Fibroblast of lung (primary cell): ENCODE results near the gene CHCHD1. TPM values are rescaled to one million over a fixed set of nuclear protein-coding genes. Genes with fewer than 3 reads are reported as not detected.

Source experiments
- DNase-seq, 2 donors: peaks; one replicate each; pipeline versions ENCODE4 v3.0.0 to v3.0.0-alpha.2; 2010; ENCODE audit warnings: low read depth in 2 of 2
- H2AFZ ChIP-seq: 2 replicates; pipeline ENCODE4 v1.5.1; 2012; ENCODE audit warnings: low read length, control low read depth, inconsistent platforms
- H3K27ac ChIP-seq: 2 replicates; pipeline ENCODE4 v1.5.1; 2011; ENCODE audit warnings: low read length, control low read depth; ENCODE audit not compliant: insufficient read depth
- H3K27me3 ChIP-seq: 2 replicates; pipeline ENCODE4 v1.5.1; 2011; ENCODE audit warnings: mild to moderate bottlenecking, low read length; ENCODE audit not compliant: control insufficient read depth, insufficient read depth
- H3K36me3 ChIP-seq: 2 replicates; pipeline ENCODE4 v1.5.1; 2011; ENCODE audit warnings: low read length; ENCODE audit not compliant: control insufficient read depth, insufficient read depth
- H3K4me1 ChIP-seq: 2 replicates; pipeline ENCODE4 v1.5.1; 2011; ENCODE audit warnings: low read length; ENCODE audit not compliant: control insufficient read depth, insufficient read depth; ENCODE audit errors: extremely low read depth
- H3K4me2 ChIP-seq: 2 replicates; pipeline ENCODE4 v1.5.1; 2011; ENCODE audit warnings: low read length, control low read depth; ENCODE audit not compliant: insufficient read depth; ENCODE audit errors: extremely low read depth
- H3K4me3 ChIP-seq, 4 experiments: fragments of 200-600 bp in 1 of 4; sonication (generic) in 1 of 4; replicated peaks in 1 of 4; 2 replicates each; pipeline ENCODE4 v1.5.1; 2011 to 2016; ENCODE audit warnings: low read length in 4 of 4, low read depth in 3 of 4, mild to moderate bottlenecking in 3 of 4, control low read depth in 2 of 4, inconsistent platforms in 1 of 4, mixed read lengths in 1 of 4; ENCODE audit not compliant: insufficient read depth in 1 of 4; ENCODE audit errors: control extremely low read depth in 1 of 4
- H3K79me2 ChIP-seq: 2 replicates; pipeline ENCODE4 v1.5.1; 2012; ENCODE audit warnings: mild to moderate bottlenecking, low read length, inconsistent platforms; ENCODE audit not compliant: control insufficient read depth, insufficient read depth
- H3K9ac ChIP-seq: 2 replicates; pipeline ENCODE4 v1.5.1; 2011; ENCODE audit warnings: mild to moderate bottlenecking, low read length, control low read depth; ENCODE audit not compliant: insufficient read depth
- H3K9me3 ChIP-seq: 2 replicates; pipeline ENCODE4 v1.5.1; 2012; ENCODE audit warnings: low read depth, low read length; ENCODE audit not compliant: control insufficient read depth, insufficient read depth
- H4K20me1 ChIP-seq: 2 replicates; pipeline ENCODE4 v1.5.1; 2011; ENCODE audit warnings: low read length; ENCODE audit not compliant: control insufficient read depth, insufficient read depth; ENCODE audit errors: extremely low read depth
- EZH2 ChIP-seq: IDR thresholded peaks from 2 replicates; pipeline ENCODE4 v1.5.1; 2012; ENCODE audit warnings: low read length, control low read depth, mild to moderate bottlenecking; ENCODE audit errors: missing control alignments
- polyA plus RNA-seq, 2 donors: library from polyadenylated mRNA; depleted of rRNA in 1 of 2; stranded (reverse) in 1 of 2; unstranded in 1 of 2; fragments of >200 nt; gene quantifications; 2 replicates each; pipeline ENCODE4 v1.2.1, GENCODE V29; 2011 to 2012; ENCODE audit warnings: missing spikeins in 1 of 2
- total RNA-seq: library from RNA; depleted of rRNA; stranded (reverse); fragments of >200 nt; gene quantifications from 2 replicates; pipeline ENCODE4 v1.2.1, GENCODE V29; 2014
- TF ChIP-seq, protein P1 (sequence below), 2 donors: IDR thresholded peaks in 1 of 2; conservative IDR thresholded peaks in 1 of 2; 1 replicate in 1 of 2; 2 replicates in 1 of 2; pipeline ENCODE4 v1.5.1; 2011 to 2012; ENCODE audit warnings: low read length in 2 of 2, control low read depth in 1 of 2, inconsistent platforms in 1 of 2, low read depth in 1 of 2, mild to moderate bottlenecking in 1 of 2

Gene CHCHD1
- total and polyA plus RNA-seq, 2 donors (not counting 1 experiment from before 2014, with no cell fraction given): 21.3 to 31.0 TPM

DNA sequence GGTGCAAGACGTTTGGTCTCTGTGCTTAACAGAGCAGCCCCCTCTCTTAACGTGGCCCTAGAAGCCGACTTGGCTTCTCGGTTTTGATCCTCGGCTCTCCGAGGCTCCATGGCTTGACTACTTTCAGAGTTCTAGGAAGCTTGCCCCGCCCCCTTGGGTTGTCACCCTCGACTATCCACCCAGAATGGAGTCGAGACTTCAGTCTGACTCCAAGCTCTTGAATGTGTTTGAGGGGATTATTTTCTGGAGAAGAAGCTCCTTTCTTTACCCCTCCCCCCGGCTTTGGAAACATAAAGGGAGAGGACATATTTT lies 37.2 kb upstream of the CHCHD1 start:
- H3K36me3 ChIP-seq: peaks cover 8% of the 10 kb centered on the region
- TF ChIP-seq EZH2: no peak
- TF ChIP-seq, protein P1, sequence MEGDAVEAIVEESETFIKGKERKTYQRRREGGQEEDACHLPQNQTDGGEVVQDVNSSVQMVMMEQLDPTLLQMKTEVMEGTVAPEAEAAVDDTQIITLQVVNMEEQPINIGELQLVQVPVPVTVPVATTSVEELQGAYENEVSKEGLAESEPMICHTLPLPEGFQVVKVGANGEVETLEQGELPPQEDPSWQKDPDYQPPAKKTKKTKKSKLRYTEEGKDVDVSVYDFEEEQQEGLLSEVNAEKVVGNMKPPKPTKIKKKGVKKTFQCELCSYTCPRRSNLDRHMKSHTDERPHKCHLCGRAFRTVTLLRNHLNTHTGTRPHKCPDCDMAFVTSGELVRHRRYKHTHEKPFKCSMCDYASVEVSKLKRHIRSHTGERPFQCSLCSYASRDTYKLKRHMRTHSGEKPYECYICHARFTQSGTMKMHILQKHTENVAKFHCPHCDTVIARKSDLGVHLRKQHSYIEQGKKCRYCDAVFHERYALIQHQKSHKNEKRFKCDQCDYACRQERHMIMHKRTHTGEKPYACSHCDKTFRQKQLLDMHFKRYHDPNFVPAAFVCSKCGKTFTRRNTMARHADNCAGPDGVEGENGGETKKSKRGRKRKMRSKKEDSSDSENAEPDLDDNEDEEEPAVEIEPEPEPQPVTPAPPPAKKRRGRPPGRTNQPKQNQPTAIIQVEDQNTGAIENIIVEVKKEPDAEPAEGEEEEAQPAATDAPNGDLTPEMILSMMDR (conservative IDR thresholded peaks at IDR 0.05 in 1 of 2, IDR thresholded peaks at IDR 0.05 in 1 of 2; ENCODE audit: low read depth in 1 of 2, low read length in 2 of 2): no peak
- H3K4me2 ChIP-seq: peak overlapping the region; percentile 86
- H3K9me3 ChIP-seq: no peaks in the 10 kb centered on the region
- peak overlapping the region; percentile 74 for H2AFZ ChIP-seq
- H3K27ac ChIP-seq: peak overlapping the region; percentile 93
- H3K27me3 ChIP-seq: no peaks in the 10 kb centered on the region
- peak overlapping the region; percentile 86 for H3K9ac ChIP-seq
- H3K4me1 ChIP-seq: no peaks in the 10 kb centered on the region
- no peaks in the 10 kb centered on the region for H4K20me1 ChIP-seq
- DNase-seq: peak; percentile 56 to 64
- peaks cover 50% of the 10 kb centered on the region for H3K79me2 ChIP-seq
- peak overlapping the region; percentile 85 to 99 (median 94) for H3K4me3 ChIP-seq

DNA sequence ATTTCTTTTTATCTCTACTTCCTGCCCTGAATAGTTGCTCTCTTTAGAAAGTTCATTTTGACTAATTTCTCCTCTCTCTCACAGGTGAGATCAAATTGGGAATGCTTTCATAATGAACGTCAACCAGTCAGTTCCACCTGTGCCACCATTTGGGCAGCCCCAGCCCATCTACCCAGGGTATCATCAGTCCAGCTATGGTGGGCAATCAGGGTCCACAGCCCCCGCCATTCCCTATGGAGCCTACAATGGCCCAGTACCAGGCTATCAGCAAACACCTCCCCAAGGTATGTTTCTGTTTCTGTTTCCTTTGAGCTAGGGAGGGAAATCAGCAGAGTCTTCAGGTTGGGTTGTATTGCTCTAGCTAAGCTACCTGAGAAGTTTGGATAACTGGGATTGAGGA lies 35.1 kb upstream of the CHCHD1 start:
- no peak overlapping the region for H3K4me2 ChIP-seq
- no peak for TF ChIP-seq EZH2
- TF ChIP-seq, protein P1 (conservative IDR thresholded peaks at IDR 0.05 in 1 of 2, IDR thresholded peaks at IDR 0.05 in 1 of 2; ENCODE audit: low read depth in 1 of 2, low read length in 2 of 2): no peak
- no peaks in the 10 kb centered on the region for H4K20me1 ChIP-seq
- no peak for DNase-seq
- no peak overlapping the region for H3K9ac ChIP-seq
- H2AFZ ChIP-seq: no peak overlapping the region
- no peaks in the 10 kb centered on the region for H3K4me1 ChIP-seq
- peaks cover 11% of the 10 kb centered on the region for H3K36me3 ChIP-seq
- H3K27ac ChIP-seq: no peak overlapping the region
- no peaks in the 10 kb centered on the region for H3K9me3 ChIP-seq
- H3K27me3 ChIP-seq: no peaks in the 10 kb centered on the region
- peaks cover 59% of the 10 kb centered on the region for H3K79me2 ChIP-seq
- H3K4me3 ChIP-seq: no peak overlapping the region

DNA sequence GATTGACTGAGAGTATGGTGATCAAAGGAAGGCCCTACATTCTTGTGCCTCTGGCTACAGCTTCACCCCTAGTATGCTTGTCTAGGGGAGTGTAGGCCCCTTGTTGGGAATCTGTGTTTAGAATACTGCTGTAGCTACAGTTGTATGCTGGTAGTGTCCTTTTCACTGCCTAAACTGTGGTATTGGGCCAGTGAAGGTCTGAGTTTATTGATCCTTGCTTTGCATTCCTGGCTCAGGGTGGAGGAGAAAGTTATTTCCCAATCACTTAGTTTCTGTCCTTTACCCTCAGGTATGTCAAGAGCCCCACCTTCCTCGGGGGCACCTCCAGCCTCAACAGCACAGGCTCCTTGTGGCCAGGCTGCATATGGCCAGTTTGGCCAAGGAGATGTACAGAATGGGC lies 31.0 kb upstream of the CHCHD1 start:
- Histone ChIP-seq H3K4me1 (no peaks in the 10 kb centered on the region), H3K4me3 (no peak overlapping the region), H4K20me1 (no peaks in the 10 kb centered on the region), H3K27me3 (no peaks in the 10 kb centered on the region), H3K4me2 (no peak overlapping the region), H3K79me2 (peaks cover 32% of the 10 kb centered on the region), H3K9me3 (no peaks in the 10 kb centered on the region), H3K36me3 (peaks cover 13% of the 10 kb centered on the region), H3K27ac (no peak overlapping the region), H2AFZ (no peak overlapping the region), H3K9ac (no peak overlapping the region)
- TF ChIP-seq EZH2: no peak
- TF ChIP-seq, protein P1 (conservative IDR thresholded peaks at IDR 0.05 in 1 of 2, IDR thresholded peaks at IDR 0.05 in 1 of 2; ENCODE audit: low read depth in 1 of 2, low read length in 2 of 2): no peak
- no peak for DNase-seq
